ELR (cell line): ENCODE results near the gene ANKRD53.

Experiments used
- DNase-seq: peaks from one replicate; pipeline ENCODE4 v3.0.0-alpha.2; 2015; ENCODE audit warnings: low read depth

ANKRD53 gene

DNA sequence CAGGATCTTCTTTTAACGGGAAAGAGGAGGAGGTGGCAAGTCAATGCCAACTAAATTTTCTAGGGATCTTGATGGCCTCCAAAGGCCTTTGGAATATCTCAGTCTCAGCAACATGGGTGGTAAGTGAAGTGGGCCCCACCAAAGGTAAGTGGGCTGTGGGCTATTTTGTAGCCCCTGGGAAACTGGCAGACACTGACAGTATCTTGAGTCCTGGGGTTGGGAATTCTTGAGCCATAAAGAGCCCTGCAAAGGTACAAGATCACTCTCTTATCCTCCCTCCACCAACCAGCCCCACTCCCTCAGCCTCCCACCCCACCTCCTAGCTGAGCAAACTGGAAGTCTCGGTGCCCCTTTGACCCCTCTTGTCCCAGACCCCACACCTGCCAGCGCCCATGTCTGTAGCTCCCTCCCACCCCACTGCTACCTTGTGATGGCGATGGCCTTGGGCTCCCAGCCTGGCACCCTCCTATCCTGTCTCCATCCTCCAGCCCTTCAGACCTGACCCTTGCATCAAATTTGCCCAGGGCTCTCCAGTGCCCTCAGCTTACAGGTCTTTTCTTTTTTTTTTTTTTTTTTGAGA is 34.2 kb upstream of the ANKRD53 start:
- DNase-seq: no peak

DNA sequence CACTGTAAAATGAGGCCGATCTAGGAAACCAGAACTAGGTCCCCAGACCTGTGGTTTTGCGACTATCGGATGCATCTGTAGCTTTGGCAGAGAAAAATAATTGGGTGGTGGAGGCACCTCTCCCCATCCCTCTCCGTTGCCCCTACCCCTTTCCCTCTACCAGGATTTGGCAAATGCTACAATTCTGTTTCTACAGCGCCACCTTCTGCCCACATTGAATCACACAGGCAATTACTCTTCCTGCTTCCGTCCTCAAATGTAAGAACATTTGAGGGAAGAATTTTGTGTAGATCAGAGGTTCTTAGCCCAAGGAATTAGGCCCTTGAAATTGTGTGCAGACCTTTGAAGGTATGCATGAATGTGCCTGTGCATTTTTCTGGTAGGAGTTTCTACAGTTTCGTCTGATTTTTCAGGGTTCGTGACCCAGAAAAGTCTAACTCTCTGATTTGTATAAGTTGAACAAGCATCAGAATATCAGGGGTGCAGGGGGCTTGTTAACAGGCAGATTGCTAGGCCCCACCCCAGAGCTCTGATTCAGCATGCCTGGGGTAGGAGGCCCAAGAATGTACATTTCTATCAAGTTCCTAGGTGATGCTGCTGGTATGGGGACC is 31.5 kb upstream of the ANKRD53 start:
- DNase-seq: peak; percentile 66

DNA sequence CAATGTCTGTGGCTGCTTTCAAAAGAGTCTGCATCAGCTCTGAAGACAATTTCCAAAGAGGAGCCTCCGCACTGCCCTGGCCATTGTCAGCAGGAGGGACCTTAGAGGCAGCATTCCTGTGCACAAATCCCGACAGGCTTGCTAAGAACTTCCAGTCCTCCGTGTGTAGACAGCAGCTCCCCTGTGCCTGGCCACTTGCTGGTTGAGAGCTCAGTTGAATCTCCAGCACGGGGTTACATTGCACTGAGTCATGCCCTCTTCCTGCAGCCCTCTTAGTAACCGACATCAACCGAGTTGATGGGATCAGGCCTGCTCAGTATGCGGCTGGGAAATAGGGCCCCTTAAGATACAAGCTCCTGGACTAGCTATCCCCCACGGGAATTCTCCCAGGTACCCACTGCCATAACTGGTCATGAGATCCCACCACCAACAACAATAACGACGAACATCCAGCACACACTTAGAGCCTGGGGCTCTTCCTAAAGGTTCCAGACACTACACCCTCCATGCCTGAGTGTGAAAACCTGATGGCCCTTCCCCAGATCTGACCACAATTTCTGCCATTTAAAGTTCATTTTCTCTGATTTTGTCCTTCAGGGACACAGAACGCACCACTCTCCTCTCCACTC is 30.8 kb upstream of the ANKRD53 start:
- DNase-seq: peak; percentile 85

DNA sequence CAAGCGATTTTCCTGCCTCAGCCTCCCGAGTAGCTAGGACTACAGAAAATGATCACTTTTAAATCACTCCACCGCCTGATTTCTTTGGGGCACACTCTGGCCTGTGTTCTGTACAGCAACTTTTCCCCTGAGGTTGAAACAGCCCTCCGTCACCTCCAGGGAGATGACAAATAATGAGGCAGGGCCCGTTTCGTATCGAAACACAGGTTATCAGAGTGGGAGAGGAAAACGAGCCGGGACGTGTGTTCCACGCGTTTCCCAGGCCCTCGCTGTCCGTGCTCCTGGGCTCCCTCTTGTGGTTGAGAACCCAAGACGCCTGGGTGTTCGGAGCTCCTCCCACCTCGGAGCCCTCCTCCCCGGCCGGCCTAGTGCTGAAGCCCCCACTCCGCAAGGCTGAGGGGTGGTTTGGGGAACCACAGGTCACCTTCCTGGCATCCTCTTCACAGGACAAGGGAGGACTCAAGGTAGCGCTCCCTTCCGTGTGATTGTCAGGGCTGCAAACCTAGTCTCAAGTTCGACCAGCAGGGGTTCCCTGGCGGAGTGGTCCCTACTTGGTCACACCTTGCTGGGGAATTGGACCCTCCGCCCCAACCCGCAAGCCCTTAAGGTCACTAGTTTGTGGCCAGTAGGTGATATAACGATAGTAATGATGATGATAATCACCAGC is 30.0 kb upstream of the ANKRD53 start:
- peak; percentile 86 for DNase-seq

DNA sequence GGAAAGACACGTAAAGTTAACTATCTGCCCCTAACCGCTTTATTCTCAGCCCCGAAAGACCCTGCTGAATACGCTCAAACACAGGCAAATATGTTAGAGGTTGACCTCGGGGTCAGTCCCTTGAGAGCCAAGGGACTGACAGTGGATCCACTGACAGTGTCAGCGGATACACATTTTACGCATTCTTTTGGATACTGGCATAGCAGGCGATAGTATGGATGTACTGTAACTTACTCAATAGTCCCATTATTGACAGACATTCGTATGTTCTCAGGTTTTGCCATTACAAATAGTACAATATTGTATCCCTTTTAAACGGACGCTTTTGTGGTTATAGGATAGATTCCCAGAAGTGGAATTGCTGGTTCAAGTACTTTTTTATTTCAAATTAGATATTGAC is 29.3 kb upstream of the ANKRD53 start:
- no peak for DNase-seq

DNA sequence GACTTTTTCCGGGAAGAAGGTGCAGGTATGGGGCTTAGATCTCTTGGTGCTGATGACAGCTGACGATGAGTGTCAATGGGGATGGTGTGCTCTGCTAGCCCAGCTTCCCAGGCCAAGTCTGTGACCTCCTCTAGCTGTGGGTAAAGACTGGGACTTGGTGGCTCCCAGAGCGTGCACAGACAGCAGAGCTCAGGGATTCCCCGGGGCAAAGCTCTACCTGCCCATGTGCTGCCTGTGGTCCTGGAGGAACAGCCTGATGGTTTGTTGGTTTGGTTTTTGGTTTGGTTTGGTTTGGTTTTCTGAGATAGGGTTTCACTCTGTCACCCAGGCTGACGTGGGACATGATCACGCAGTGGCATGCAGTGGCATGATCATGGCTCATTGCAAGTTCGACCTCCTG is 23.5 kb upstream of the ANKRD53 start:
- no peak for DNase-seq

DNA sequence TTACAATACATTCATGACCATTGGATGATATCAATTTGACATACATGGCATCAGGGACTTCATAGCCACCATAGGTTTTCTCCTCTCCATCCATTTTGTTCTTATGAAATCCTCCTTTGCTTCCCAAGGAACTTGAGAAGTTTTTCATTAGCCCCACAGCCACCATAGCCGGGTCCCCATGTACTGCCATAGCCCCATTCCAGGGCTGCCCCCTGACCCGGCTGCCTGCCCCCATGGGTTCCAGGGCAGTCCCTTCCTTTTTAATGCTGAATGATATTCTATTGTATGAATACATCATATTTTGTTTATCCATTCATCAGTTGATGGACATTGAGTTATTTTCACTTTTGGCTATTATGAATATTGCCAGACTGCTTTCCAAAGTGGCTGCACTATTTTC is 22.3 kb upstream of the ANKRD53 start:
- no peak for DNase-seq

DNA sequence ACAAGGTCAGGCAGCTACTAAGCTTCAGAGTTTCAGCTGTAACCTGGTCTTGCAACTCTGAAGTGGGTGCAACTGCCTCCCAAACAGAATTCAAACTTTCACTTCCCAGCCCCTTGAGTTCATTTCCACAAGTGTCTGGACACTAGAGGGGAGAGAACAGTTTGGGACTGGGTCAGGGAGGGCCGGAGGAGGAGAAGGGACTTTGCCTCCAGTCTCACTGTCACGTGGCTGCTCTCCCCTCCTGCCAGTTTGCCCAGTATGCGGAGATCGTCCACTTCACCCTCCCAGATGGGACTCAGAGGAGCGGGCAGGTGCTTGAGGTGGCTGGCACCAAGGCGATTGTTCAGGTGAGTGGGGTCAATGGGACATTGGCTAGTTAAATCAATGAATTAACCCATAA is 20.6 kb upstream of the ANKRD53 start:
- DNase-seq: no peak

DNA sequence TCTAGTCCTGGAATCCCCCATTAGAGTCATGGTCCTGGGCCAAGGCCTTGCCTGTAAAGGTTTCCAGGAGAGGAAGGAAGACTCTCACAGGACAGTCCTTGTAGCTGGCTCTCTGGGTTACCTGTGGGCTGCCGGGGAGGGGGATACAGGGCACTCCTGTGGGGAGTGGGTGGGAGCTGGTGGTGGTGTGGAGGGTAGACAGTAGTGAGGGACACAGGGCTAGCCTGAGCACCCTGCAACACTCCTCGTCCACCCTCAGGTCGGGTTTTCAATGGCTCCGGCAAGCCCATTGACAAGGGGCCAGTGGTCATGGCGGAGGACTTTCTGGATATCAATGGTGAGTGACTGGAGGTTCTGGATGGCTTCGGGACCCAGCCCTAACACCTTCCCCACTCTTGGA is 19.7 kb upstream of the ANKRD53 start:
- no peak for DNase-seq

DNA sequence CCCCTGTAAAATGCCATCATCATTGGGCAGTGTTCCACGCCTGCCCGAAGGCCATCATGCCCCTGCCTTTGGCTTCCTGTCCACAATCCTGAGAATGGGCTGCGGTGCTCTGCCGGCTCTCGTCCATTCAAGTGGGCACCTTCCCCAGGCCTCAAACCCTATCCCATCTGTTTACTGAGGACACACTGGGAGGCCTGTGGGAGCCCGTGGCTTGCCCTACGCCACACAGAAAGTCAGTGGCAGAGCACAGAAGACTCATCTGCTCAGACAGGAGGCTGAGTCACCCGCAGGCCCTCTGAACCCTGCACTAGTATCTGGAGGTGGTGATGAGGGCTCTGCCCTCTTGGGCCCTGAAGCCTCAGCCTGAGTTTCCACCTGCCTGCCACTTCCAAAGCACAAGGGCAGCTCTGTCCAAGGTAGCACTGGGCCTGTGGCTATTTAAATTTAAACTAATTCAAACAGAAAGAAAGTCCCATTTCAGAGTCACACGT is 19.1 kb upstream of the ANKRD53 start:
- DNase-seq: no peak

DNA sequence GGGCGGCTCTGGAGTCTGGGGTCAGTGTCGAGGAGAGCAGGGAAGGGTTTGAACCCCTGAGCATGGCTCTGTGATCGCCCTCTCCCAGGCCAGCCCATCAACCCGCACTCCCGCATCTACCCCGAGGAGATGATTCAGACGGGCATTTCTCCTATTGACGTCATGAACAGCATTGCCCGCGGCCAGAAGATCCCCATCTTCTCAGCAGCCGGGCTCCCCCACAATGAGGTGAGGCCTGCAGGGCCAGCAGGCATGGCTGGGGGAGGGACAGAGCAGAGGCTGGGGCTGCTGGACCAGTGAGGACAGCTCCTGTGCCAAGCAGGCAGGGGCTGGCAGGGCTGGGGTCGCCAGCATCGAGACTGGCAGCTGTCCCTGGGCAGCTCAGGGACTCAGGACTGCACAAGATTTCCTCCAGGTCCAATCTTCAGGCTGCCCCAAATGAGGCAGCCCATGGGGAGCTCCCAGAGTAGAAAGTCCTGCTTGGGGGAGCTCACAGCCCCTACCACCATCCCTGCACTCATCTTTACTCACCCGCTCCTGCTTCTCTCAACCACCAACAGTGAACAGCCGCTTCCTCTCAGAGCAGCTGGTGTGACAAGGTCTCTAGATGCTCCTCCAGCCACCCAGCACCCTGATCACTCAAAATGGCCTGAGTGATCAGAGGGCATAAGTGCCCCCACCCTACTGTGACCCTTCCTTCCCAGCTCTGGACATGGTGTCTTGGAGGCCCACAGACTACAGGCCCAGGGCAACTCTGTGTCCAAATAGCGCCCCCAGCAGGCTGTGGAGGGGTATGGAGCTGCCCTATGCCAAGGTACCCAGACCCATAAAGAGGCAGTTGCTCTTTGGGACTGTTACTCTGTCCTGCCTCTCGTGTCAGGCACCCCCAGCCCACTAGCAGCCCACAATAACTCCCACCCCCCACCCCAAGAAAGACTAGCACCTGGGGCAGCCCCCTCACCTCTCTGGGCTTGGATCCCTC is 18.3 kb upstream of the ANKRD53 start:
- no peak for DNase-seq

DNA sequence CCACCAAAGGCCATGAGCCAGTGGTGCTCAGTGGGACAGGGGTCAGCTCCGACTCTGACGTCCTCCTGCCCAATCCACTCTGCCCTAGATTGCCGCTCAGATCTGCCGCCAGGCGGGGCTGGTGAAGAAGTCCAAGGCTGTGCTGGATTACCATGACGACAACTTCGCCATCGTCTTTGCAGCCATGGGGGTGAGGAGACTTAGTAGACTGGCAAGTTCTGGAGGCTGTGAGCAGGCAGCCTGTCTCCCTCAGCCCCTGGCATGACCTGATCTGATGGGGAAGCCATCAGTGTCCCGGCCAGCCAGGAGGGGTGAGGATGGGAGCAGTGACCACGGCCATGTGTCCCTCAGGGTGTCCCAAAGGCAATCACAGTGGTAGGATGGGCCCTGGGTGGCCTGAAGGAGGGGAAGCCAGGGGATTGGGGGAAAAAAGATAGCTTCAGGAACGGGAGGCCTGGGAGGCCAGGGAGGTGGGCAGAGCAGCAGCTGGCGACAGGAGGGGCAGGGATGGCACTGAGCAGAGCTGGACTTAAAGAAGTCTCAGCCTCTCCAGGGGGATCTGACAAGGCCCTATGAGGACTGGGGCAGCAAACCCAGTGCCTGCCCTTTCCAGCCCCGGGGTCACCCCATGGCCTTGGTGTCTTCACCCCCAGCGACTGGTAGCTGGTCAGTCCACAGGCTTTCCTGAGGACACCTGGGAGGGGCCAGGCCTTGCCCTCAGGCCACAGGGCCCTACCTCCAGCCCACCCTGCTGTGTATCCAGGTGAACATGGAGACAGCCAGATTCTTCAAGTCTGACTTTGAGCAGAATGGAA is 17.4 kb upstream of the ANKRD53 start:
- no peak for DNase-seq

DNA sequence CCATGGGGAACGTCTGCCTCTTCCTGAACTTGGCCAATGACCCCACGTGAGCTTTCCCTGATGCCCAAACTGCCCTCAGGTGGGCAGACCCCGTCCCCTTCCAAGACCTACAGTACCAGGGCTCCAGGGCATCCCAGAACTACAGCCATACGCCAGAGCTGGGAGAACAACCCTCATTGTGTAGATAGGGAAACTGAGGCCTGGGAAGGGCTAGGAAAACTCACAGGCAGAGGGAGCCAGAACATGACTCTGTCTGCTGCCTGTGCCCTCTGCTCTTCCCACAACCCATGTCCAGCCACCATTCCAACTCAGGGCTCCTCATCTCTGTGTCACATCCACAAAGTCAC is 16.8 kb upstream of the ANKRD53 start:
- DNase-seq: no peak

DNA sequence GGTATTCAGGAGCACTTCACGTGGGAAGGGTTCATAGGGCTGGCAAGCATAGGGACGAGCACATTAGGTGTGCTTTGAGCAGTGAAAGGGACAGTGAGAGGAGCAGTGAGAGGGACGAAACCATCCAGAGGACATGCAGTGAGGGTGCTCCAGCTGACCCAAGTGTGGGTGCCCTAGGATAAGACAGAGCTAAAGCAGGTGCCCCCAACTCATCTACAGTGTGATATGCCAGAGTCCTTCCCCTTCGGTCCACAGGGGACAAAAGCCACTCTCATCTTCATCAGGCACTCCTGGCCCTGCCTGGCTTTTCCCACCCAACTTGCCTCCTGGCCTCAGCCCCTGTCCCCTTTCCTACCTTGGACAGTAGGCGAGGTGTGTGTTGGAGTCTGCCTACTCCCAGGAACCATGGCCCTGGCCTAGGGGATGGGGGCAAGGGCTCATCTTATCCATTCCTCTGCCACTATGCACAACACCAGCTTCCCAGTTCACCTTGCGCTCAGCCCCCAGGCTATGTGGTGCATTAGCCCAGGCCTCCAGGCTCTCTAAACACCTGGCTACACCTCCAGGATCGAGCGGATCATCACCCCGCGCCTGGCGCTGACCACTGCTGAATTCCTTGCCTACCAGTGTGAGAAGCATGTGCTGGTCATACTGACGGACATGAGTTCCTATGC is 16.1 kb upstream of the ANKRD53 start:
- no peak for DNase-seq

DNA sequence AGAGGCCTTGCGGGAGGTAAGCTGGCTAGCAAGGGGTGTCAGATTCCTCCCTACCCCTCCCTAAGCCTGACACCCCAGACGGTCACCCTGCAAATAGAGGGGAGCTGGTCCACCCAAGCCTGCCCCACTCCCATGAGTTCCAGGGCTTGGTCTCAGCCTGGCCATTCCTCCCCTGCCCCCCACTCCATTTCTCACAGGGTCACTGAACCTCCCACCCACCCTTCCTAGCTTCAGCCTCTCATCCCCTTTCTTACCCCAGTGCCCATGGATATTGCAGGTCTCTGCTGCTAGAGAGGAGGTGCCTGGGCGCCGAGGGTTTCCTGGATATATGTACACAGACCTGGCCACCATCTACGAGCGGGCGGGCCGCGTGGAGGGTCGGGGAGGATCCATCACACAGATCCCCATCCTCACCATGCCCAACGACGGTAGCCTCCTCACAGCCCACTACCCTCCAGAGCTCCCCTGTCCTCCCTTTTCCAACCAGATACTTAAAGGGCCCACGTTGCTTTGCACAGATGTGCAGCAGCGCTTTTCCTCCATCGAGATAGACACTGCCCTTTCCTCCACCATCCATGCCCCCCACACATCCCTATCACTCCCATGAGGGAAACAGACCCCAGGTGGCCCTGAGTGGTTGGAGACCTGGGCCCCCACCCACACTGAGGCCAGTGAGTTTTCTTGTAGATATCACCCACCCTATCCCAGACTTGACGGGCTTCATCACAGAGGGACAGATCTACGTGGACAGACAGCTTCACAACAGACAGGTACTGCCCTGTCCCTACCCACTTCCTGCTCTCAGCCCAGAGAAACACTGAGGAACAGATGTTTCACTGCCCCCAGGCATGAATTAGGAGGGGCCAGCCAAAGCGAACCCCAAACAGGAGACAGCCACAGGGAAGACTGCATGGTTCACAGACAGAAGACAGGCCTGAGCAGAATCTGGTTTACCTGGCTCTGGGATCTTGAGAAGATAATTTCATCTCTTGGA is 15.2 kb upstream of the ANKRD53 start:
- DNase-seq: no peak

DNA sequence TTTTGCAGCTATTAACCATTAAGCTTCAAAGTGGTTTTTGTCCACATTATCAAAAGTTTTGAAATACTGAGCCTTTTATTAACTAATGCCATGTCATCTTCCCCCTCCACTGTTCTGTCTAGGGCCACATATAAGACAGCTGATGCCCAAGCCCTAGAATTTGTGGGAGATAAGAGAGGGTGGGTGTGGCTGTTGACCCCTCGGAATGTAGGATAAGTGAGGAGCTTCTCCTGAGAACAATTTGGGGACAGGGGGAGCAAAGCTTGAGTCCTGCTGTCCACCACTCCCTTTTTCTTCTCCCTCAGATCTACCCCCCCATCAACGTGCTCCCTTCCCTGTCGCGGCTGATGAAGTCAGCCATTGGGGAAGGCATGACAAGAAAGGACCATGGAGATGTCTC is 14.3 kb upstream of the ANKRD53 start:
- no peak for DNase-seq

DNA sequence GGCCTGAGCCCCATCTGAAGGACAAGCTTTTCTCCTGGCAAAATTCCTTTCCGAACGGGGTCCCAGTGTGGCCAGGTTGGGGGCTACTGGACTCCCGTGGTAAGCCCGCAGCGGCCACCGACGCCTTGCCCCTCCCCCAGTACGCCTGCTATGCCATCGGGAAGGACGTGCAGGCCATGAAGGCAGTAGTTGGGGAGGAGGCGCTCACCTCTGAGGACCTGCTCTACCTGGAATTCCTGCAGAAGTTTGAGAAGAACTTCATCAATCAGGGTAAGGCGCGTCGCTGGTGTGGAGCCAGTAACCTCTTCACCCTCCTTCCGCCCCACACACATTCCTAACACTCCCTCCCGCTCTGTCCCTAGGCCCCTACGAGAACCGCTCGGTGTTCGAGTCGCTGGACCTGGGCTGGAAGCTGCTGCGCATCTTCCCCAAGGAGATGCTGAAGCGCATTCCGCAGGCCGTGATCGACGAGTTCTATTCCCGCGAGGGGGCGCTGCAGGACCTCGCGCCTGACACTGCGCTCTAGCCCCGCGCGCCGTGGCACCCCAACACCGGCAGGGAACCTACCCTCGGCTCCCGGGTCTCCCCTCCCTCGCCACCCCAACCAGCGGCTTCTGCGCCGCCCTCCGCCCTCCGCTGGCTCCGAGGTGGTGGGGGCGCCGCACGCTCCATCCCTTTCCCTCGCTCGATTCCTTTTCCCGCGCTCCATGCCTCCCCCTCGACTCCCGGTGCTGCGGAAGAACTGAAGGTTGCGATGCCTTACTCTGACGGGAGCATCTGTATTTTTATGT is 13.6 kb upstream of the ANKRD53 start:
- DNase-seq: peak; percentile 77

DNA sequence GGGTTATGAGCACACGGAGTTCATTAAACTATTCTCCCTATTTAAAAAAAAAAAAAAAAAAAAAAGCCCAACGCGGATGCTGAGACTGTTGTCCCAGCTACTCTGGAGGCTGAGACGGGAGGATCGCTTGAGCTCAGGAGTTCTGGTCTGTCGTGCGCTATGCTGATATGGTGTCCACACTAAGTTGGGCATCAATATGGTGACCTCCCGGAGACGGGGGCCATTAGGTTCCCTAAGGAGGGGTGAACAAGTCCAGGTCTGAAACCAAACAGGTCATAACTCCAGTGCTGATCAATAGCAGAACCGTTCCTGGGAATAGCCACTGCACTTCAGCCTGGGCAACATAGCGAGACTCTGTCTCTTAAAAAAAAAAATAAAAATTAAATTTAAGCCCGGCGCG is 12.9 kb upstream of the ANKRD53 start:
- no peak for DNase-seq

DNA sequence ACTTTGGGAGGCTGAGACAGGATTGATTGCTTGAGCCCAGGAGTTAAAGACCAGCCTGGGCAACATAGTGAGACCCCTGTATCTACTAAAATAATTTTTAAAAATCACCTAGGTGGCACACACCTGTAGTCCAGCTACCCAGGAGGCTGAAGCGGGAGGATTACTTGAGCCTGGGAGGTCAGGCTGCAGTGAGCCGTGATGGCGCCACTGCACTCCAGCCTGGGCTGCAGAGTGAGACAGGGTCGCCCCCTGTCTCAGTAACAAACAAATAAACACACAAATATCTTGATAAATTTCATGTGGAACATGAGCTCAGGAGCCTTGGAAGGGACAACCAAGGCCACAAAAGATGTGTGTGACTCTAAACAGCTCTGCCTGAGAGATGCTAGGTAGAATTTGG is 11.7 kb upstream of the ANKRD53 start:
- no peak for DNase-seq
